M059J (cell line): ENCODE results near the gene TATDN2. TPM values are rescaled to one million over a fixed set of nuclear protein-coding genes. Genes with fewer than 3 reads are reported as not detected.

ENCODE experiments used
- DNase-seq: peaks from one replicate; pipeline ENCODE4 v3.0.0-alpha.2; 2012; ENCODE audit warnings: low read depth
- total RNA-seq: library from RNA; depleted of rRNA; stranded (reverse); fragments of >200 nt; shearing (Covaris generic); gene quantifications from 2 replicates; pipeline ENCODE4 v1.2.3, GENCODE V29; 2014; rRNA removed

Gene TATDN2, protein sequence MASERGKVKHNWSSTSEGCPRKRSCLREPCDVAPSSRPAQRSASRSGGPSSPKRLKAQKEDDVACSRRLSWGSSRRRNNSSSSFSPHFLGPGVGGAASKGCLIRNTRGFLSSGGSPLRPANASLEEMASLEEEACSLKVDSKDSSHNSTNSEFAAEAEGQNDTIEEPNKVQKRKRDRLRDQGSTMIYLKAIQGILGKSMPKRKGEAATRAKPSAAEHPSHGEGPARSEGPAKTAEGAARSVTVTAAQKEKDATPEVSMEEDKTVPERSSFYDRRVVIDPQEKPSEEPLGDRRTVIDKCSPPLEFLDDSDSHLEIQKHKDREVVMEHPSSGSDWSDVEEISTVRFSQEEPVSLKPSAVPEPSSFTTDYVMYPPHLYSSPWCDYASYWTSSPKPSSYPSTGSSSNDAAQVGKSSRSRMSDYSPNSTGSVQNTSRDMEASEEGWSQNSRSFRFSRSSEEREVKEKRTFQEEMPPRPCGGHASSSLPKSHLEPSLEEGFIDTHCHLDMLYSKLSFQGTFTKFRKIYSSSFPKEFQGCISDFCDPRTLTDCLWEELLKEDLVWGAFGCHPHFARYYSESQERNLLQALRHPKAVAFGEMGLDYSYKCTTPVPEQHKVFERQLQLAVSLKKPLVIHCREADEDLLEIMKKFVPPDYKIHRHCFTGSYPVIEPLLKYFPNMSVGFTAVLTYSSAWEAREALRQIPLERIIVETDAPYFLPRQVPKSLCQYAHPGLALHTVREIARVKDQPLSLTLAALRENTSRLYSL
- total RNA-seq: 13.4 and 14.4 TPM in 2 replicates

DNA sequence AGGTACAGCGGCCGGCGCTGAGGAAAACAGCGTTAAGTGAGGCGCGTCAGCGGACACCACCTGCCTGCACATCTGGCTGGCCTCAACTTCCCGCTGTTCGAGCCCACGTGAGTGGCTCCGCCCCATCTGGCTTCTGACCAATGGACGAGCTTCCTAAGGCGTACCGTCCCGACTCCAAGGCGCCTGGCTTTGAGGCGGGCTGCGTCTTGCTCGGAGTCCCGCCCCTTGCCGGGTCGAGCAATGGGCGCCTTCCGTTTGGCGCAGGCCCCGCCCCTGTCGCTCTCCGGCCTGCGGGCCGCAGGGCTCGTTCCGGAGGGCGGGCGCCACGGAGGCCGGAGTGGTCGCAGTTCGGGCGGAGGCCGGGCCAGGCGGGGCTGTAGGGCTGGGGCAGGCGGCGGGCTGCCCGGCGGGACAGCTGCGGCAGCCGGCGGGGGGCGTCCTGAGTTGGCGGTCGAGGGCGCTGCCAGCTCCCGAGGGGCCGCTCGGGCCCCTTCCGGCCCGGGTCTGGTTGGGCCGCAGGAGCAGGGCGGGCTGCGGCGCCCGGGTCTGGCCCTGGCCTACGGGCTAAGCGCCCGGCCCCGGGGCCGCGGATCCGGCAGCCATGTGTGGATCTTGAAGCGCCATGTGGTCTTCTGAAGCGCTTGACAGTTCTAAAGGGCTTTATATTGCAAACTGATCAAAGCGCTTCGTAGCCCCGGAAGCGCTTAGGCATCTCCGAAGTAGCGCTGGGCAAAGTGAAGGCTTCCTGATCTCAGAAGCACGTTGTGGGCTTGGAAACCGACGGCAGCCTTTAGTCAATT is at the start of gene TATDN2:
TATDN2 (plus strand) TSS at position 276 of the 800 bp plus-strand sequence. CDS start 742 bp downstream, outside the sequence.
- DNase-seq: peak; percentile 91

DNA sequence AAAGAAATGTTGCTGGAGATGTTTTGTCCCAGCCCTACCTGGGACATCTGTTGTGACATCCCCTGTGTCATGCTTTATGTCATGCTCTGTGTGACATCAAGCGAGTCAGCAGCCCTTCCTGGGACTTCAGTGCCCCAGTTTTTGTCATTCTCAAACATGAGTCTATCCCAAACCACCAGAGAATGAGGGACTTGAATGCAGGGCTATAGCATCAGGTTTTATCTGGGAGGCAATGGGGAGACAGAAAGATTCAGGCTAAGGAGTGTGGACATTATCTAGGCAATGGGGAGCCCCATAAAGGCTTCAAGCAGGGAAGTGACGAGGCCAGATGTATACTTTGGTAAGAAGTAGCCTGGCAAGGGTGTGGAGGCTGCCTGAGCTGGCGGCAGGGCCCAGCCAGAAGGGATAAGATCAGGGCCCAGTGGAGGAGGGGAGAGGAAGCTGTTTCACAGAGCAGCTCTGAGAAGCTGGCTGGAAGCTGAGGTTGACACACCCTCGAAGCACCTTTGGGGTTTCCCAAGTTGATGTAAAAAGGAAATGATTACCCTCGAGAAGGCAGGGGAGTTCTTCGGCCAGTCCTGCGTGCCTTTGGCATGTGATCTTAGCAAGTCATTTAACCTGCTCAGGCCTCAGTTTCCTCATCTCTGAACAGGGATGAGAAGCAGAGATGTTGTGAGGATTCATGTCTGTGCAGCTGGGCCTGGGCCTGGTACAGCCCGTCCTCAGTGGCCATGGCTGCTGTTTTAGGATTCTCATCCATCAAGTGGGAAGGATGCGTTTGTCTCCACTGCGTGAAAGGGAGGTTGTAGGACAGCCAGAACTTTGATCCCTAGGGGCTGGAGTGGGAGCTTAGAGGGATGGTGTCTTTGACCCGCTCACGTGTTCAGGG is 49.3 kb upstream of the TATDN2 start:
- DNase-seq: peak; percentile 74

DNA sequence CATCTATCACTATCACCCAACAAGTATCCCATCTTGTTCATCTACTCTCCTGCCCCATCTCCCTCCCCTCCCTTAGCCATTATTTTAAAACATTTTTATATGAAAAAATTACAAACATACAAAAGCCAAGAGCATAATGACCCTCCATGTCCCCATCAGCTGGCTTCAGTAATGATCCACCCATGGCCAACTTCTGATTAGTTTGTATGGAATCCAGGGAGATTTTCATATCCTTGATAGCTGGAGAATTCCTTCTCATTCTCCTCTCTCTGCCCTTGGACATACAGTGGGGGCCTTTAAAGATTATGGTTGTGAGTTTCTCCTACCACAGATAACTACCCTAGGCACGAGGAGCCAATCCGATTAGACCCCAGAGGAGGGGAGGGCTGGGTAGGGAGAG is 43.3 kb upstream of the TATDN2 start:
- peak; percentile 22 for DNase-seq

DNA sequence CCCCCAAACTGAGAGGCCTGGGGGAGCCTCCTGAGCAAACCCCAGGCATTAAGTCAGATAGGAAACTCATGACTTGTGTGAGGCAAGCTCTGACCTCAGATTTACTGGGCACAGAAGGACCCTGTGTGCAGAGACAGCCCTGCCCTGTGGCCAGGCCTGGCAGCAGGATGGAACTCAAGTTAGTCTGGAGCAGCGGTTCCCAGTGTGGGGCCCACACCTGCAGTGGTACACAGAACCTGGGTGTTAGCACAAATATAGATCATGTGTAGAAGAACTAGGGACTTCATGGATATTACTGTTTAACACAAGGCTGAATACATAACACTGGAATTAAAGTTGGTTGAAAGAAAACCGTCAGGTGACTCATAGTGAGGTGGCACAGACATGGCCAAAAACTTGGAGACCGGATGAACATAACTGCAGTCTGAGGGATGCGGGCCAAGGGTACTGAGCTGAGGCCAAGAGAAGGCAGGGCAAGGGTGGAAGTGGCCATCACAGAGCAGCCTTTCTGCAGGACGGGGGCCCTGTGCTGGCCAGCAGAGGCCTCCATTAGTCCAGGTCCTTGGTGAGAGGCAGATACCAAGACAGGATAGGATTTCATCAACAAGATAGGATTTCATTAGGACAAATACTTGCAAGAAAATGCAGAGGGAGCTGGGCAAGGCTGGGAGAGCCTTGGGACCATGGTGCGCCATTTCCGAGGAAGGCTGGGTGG is 42.7 kb upstream of the TATDN2 start:
- DNase-seq: peak; percentile 95

DNA sequence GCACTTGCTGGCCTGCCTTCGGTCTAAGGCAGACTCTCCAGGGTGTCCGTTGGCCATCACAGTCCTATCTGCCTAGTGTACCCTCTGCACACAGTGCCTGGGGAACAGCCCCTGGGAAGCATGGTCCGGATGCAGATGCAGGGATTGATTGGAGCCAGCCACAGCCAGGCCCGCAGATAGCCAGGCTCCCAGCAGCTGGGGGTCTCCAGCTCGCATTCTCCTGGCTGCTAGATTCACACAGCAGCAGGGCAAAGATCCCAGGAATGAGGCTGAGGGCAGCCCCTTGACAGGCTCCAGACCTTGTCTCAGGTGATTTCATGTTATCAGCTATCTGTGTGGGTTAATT is 42.1 kb upstream of the TATDN2 start:
- no peak for DNase-seq

DNA sequence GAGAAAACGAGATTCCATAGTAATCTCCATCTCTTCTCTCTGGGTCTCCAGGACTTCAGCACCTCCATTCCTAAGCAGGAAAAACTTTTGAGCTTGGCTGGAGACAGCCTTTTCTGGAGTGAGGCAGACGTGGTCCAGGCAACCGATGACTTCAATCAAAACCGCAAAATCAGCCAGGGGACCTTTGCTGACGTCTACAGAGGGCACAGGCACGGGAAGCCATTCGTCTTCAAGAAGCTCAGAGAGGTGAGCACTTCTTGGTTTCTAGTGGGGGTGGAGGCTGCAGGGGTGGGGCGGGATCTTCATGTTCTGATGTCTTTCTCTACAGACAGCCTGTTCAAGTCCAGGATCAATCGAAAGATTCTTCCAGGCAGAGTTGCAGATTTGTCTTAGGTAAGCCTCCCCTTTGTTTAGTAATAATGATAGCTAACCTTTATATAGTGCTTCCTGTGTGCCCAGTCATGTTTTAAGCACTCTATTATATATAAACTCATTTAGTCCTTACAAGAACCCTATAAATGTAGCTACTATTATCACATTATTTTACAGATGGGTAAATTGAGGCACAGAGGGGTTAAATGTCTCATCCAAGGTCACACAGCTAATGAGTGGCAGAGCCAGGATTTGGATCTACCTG is 35.0 kb upstream of the TATDN2 start:
- DNase-seq: peak; percentile 36

DNA sequence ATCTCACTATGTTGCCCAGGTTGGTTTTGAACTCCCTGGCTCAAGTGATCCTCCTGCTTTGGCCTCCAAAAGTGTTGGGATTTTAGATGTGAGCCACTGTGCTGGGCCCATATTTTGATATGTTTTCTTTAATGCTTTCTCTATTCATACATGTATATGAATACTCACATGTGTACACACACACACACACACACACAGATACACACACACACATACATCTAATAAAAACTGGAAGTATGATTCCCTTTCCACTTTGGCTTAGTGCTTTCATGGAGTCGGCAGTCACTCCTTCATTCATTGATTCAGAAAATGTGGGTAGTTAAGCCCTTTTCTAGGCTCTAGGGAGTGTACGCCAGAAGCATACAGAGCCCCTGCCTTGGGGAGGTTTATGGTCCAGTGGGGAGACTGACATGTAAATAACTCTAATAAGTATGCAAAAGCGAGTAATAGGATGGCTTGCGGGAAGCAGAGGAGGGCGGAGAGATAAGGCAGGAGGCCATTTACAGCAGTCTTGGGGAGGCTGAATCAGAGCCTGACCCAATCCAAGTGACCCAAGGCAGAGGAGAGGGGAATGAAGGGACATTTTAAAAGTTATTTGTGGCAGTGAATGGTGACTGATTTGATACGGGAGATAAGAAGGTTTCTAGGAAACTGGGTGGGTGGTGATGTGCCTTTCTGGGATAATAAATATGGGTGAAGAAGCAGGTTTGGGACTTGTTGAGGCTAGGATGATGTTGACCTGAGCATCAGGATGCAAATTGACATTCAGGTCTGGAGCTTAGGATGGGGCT is 32.5 kb upstream of the TATDN2 start:
- no peak for DNase-seq

DNA sequence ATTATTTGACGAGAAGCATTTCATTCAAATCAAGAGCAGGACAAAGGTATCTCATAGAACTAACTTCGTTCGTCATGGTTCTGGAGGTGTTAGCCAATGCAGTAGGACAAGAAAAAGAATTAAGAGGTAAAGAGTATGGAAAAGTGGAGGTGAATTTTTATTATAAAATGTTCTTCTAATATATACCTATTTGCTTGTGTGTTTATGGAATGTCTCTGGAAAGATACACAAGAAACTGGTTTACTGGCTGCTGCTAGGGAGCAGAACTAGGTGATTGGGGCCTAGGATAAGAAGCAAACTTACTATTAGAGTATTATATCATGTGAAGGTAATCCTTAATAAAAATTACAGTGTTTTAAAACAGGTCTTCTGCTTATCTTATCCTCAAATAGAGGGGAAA is 30.9 kb upstream of the TATDN2 start:
- no peak for DNase-seq

DNA sequence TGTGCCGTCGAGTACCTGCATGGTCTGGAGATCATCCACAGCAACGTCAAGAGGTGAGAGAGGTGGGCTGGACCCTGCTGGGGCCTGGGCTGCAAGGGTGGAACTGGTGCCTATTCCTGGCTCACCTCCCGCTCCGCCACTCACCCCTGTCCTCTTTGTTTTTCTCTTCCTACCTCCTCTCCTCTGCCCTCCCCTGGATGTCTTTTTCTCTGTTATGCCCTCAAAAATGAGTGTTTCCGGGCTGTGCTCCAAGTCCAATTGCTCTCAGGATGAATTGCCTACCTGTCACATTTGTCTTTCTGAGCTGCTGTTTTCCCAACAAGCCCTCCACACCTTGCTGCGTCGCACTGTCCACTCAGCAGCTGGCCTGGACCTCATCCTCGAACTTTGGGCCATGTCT is 28.5 kb upstream of the TATDN2 start:
- DNase-seq: peak; percentile 28

DNA sequence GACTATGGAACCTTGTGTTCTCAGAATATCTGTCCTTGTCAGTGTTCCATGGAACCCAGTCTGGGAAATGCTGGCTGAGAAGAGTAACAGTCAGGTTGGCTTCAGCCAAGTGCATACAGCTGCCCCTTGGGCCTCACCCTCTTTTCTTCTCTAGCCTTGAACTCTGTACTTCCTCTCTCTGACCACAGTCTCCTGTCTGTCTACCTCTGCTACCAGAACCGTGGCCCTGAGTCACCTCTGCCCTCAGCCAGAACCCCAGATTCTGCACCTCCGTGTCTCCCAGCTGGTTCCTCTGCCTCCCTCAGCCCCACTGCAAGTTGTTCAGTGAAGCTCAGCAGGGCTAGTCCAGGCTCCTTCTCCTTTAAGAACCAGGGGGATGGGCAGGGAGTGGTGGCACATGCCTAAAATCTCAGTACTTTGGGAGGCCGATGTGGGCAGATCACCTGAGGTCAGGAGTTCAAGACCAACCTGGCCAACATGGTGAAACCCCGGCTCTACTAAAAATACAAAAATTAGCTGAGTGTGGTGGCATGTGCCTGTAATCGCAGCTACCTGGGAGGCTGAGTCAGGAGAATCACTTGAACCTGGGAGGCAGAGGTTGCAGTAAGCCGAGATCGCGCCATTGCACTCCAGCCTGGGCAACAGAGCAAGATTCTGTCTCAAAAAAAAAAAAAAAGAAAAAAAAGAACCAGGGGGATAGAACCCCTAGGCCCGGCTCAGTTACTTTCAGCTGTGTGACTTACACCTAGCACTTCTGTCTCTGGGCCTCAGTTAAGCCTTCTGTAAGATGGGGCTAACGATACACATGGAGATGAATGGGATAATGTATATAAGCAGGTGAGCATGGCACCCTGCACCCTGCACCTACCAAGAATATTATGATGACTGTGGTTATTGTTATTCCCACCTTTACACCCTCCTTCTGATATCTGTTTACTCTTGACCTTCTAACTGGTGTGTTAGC is 24.3 kb upstream of the TATDN2 start:
- peak; percentile 77 for DNase-seq

DNA sequence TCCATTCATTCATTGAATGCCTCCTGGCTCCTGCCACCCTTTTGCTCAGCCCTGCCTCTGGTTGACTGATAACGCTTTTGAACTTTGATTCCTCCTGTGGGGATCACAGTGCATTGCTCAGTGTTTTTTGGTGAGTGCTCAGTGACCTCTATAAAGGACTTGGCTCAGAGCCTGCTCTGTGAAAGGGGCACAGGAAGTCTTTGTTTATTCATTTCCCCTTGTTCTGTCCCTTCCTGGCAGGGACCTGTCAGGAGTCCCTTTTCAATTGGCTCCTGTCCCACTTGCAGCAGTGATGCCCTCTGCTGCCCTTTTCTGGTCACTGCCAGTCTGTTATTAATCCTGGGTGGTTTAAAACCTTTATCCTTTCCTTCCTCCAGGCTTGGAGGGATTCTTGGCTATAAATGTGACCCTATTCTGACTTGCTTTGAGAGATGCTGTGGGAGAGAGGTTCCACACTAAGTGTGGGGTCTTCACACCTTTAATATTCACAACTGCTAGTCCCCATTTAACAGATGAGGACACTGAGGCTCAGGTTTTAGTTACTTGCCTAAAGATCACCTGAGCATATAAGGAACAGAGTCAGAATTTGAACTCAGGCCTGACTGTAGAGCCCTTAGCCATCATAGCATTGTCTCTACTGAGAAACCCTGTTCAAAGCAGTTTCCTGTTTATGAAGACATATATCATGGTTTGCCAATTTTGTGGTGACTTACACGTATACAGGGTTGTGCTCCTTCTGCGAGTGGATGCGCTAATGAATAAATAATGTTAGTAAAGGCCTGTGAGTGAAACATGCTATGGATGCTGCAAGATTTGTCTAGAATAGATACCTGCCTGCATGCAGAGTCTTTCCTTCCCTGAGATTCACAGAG is 23.2 kb upstream of the TATDN2 start:
- DNase-seq: peak; percentile 91

DNA sequence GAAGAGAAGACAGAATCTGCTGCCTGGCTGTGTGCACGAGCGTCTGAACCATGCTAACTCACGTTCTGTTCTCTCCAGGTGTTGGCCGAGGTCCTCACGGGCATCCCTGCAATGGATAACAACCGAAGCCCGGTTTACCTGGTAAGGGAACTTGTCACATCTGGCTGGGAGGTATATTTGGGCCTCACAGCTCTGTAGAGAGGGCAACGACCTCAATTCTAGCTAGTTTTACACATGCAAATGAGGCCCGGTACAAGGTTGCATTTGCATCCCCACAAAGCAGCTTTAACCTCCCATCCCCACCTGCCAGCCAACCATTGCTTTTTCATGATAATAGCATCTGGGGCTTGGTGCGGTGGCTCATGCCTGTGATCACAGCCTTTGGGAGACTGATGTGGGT is 22.0 kb upstream of the TATDN2 start:
- DNase-seq: no peak

DNA sequence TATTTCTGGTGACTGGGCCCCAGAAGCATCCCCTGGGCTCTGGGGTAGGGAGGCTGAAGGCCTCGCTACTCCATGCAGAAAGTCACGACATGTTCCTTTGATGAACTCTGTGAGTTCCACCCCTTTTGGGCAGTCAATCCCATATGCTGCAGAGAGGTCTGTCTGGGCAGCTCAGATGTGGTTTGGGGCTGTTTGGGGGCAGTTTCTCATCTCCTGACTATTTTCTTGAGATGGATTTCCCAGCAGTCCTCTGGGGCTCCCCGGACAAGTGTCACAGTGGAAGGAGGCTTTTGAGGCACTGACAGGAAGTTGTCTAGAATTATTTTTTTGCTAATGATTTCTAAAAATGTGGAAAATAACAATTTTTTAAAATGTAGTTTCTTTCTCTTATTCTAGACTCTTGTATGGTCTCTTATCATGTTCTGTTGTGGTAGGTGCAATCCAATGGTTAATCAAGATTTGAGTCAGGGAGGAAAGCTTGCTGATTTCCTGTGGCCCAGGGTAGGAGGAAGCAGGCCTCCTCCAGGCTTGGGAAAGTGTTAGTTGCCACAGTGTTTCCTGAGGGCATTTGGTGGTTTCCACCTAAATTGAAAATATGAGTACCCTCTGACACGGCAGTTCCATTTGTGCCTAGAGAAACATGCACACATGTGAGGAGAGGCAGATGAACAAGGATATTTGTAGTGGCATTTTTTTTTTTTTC is 19.9 kb upstream of the TATDN2 start:
- peak; percentile 83 for DNase-seq

DNA sequence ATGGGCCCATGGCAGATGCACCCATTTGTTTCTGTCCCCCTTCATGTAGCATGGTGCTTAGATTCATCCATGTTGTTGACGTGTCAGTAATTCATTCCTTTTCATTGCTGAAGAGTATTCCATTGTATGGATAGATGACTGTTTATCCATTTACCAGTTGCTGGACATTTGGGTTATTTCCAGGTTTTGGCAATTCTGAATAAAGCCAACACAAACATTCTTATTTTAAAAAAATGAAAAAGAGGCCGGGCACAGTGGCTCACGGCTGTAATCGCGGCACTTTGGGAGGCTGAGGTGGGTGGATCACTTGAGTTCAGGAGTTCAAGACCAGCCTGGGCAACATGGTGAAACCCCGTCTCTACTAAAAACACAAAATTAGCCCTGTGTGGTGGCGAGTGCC is 18.7 kb upstream of the TATDN2 start:
- DNase-seq: no peak

DNA sequence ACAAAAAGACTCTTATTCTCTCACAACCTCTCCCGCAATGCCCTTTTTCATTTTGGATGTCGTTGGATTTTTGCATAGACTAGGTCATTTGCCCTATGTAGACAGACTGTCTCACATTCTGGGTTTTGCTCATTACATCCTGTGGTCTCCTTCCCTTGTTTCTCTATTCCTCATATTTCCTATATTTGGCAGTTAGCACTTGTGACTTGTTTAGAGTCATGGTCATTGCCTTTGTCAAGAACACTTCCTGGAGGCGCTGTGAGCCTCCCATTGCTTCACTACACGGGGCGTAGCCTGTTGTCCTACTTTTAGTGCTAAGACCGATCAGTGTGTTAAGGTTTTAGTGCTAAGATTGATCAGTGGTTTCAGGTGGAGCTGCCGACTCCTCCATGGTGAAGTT is 16.1 kb upstream of the TATDN2 start:
- DNase-seq: no peak

DNA sequence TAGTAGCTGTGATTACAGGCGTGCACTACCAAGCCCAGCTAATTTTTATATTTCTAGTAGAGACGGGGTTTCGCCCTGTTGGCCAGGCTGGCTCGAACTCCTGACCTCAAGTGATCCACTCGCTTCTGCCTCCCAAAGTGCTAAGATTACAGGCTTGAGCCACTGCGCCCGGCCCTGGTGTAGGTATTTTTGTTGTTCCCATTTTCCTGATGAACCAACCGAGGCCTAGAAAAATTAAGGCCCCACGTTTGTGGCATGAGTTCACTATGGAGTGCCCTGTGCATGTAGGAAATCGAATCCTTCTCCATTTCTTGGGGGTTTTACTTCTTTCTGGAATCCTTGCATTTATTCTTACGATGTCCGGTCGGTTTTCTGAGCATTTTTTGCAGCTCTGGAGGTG is 14.3 kb upstream of the TATDN2 start:
- no peak for DNase-seq
